Hepatocyte (in vitro differentiated cells): ENCODE results near the gene EBP.

ENCODE experiments used
- EZH2 ChIP-seq: fragments of 200-600 bp; sonication (generic); IDR thresholded peaks from 2 replicates; pipeline ENCODE4 v1.6.1; 2016; ENCODE audit warnings: antibody characterized with exemption, mild to moderate bottlenecking, borderline replicate concordance
- EZH2phosphoT487 ChIP-seq: fragments of 200-600 bp; sonication (generic); IDR thresholded peaks from one replicate; pipeline ENCODE4 v1.6.1; 2018; ENCODE audit warnings: antibody characterized with exemption, mild to moderate bottlenecking, low read depth, moderate library complexity; ENCODE audit not compliant: unreplicated experiment, severe bottlenecking
- TF ChIP-seq, protein P1 (sequence below): fragments of 200-600 bp; sonication (generic); IDR thresholded peaks from 2 replicates; pipeline ENCODE4 v1.5.1; 2016; ENCODE audit warnings: antibody characterized with exemption, mild to moderate bottlenecking; ENCODE audit not compliant: poor library complexity

- TF ChIP-seq, protein P1, sequence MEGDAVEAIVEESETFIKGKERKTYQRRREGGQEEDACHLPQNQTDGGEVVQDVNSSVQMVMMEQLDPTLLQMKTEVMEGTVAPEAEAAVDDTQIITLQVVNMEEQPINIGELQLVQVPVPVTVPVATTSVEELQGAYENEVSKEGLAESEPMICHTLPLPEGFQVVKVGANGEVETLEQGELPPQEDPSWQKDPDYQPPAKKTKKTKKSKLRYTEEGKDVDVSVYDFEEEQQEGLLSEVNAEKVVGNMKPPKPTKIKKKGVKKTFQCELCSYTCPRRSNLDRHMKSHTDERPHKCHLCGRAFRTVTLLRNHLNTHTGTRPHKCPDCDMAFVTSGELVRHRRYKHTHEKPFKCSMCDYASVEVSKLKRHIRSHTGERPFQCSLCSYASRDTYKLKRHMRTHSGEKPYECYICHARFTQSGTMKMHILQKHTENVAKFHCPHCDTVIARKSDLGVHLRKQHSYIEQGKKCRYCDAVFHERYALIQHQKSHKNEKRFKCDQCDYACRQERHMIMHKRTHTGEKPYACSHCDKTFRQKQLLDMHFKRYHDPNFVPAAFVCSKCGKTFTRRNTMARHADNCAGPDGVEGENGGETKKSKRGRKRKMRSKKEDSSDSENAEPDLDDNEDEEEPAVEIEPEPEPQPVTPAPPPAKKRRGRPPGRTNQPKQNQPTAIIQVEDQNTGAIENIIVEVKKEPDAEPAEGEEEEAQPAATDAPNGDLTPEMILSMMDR = no peak
- TF ChIP-seq EZH2phosphoT487 (no peak), EZH2 (no peak)
Measured at GRCh38 chrX:48491809-48492208, 29.8 kb upstream of the EBP start.
